HCT116 (cell line): Measurements from ENCODE around the gene CCDC30. TPM values are rescaled to one million over a fixed set of nuclear protein-coding genes. Genes with fewer than 3 reads are reported as not detected.

Experiments used
- ATAC-seq: fragments of 200-7000 bp; cut with Tn5 transposase; 2 replicates; pipeline ENCODE4 v1.9.1; 2020; ENCODE audit warnings: mild to moderate bottlenecking, moderate library complexity
- BruUV-seq: library from RNA; stranded (reverse); fragments of 400-500 nt; replicated peaks from 2 replicates; lab custom pipeline; 2021; lab: Mats Ljungman, UMichigan
- CTCF ChIA-PET: fragments of 300-600 bp; sonication (Branson Sonifier 250); formaldehyde crosslinking; loops from one replicate; lab custom pipeline; 2021; ENCODE audit warnings: antibody characterized with exemption; lab: Charles Lee
- POLR2A ChIA-PET: fragments of 300-600, 350-600 bp; sonication (Branson Sonifier 250); formaldehyde crosslinking; loops from one replicate; lab custom pipeline; 2021; ENCODE audit warnings: antibody characterized with exemption; lab: Charles Lee
- RAD21 ChIA-PET, 2 experiments: fragments of 300-600 bp; sonication (Branson Sonifier 250); formaldehyde crosslinking; loops; one replicate each; lab custom pipeline; 2023; ENCODE audit warnings: low total read pairs in 2 of 2; ENCODE audit not compliant: uncharacterized antibody in 2 of 2, unreplicated experiment in 2 of 2, low non-redundant PET in 1 of 2; lab: Charles Lee
- DNase-seq: peaks from one replicate; pipeline ENCODE4 v3.0.0-alpha.2; 2010; ENCODE audit warnings: low read depth, low spot score
- H2AFZ ChIP-seq: fragments of 200-600 bp; shearing (Covaris generic), sonication (generic); 2 replicates; pipeline ENCODE4 v1.6.1; 2017; ENCODE audit warnings: low read depth, mixed run types, mixed read lengths, antibody characterized with exemption, low read length; ENCODE audit not compliant: poor library complexity, severe bottlenecking
- H3K27ac ChIP-seq: 2 replicates; pipeline ENCODE4 v1.5.1; 2012; ENCODE audit warnings: low read depth, low read length
- H3K27me3 ChIP-seq: fragments of 200-600 bp; sonication (generic); 2 replicates; pipeline ENCODE4 v1.6.1; 2016; ENCODE audit warnings: mixed run types, low read length, mixed read lengths; ENCODE audit not compliant: insufficient read depth
- H3K36me3 ChIP-seq, 2 experiments: fragments of 200-500 bp in 1 of 2; fragments of 200-600 bp in 1 of 2; sonication (Bioruptor generic) in 1 of 2; sonication (generic) in 1 of 2; 2 replicates each; pipeline versions ENCODE4 v1.5.1 to v1.6.1; 2014 to 2016; ENCODE audit warnings: low read length in 2 of 2, inconsistent platforms in 1 of 2, mixed read lengths in 1 of 2, mixed run types in 1 of 2; ENCODE audit not compliant: insufficient read depth in 2 of 2, control insufficient read depth in 1 of 2
- H3K4me1 ChIP-seq, 2 experiments: fragments of 200-600 bp in 1 of 2; sonication (generic) in 1 of 2; 2 replicates each; pipeline versions ENCODE4 v1.5.1 to v1.6.1; 2012 to 2017; ENCODE audit warnings: low read length in 2 of 2, inconsistent platforms in 1 of 2, mild to moderate bottlenecking in 1 of 2, mixed read lengths in 1 of 2, mixed run types in 1 of 2, moderate library complexity in 1 of 2; ENCODE audit not compliant: insufficient read depth in 2 of 2, control insufficient read depth in 1 of 2
- H3K4me2 ChIP-seq: fragments of 200-600 bp; sonication (generic); 2 replicates; pipeline ENCODE4 v1.6.1; 2017; ENCODE audit warnings: mixed run types, low read length, mixed read lengths
- H3K4me3 ChIP-seq, 2 experiments: fragments of 200-600 bp in 1 of 2; sonication (generic) in 1 of 2; replicated peaks in 1 of 2; 2 replicates each; pipeline ENCODE4 v1.5.1; 2011 to 2016; ENCODE audit warnings: low read length in 2 of 2, control low read depth in 1 of 2, low read depth in 1 of 2, mild to moderate bottlenecking in 1 of 2, mixed read lengths in 1 of 2, mixed run types in 1 of 2
- H3K79me2 ChIP-seq: fragments of 200-600 bp; sonication (generic); 2 replicates; pipeline ENCODE4 v1.6.1; 2017; ENCODE audit warnings: mild to moderate bottlenecking, mixed run types, low read length, moderate library complexity, mixed read lengths; ENCODE audit not compliant: insufficient read depth
- H3K9ac ChIP-seq: fragments of 200-600 bp; sonication (generic); 2 replicates; pipeline ENCODE4 v1.6.1; 2016; ENCODE audit warnings: low read length, mixed read lengths
- H3K9me2 ChIP-seq: fragments of 200-600 bp; sonication (generic), shearing (Covaris generic); 2 replicates; pipeline ENCODE4 v1.6.1; 2017; ENCODE audit warnings: mixed run types, mild to moderate bottlenecking, moderate library complexity; ENCODE audit not compliant: insufficient read depth
- H3K9me3 ChIP-seq, 2 experiments: fragments of 200-500 bp in 1 of 2; fragments of 200-600 bp in 1 of 2; sonication (Bioruptor generic) in 1 of 2; sonication (generic) in 1 of 2; 2 replicates each; pipeline ENCODE4 v1.6.1; 2014 to 2017; ENCODE audit warnings: low read length in 2 of 2, mixed read lengths in 2 of 2, inconsistent platforms in 1 of 2, low read depth in 1 of 2, mild to moderate bottlenecking in 1 of 2, mixed run types in 1 of 2, moderate library complexity in 1 of 2; ENCODE audit not compliant: control insufficient read depth in 1 of 2, insufficient read depth in 1 of 2
- H4K20me1 ChIP-seq: fragments of 200-600 bp; sonication (generic), shearing (Covaris generic); 2 replicates; pipeline ENCODE4 v1.6.1; 2017; ENCODE audit warnings: mixed run types, mild to moderate bottlenecking, moderate library complexity; ENCODE audit not compliant: insufficient read depth
- CEBPB ChIP-seq: IDR thresholded peaks from 2 replicates; pipeline ENCODE4 v1.6.1; 2012; ENCODE audit warnings: low read depth
- EZH2 ChIP-seq: fragments of 200-600 bp; sonication (generic); IDR thresholded peaks from 2 replicates; pipeline ENCODE4 v1.6.1; 2017; ENCODE audit warnings: antibody characterized with exemption, mixed run types
- EZH2phosphoT487 ChIP-seq: fragments of 200-600 bp; IDR thresholded peaks from 2 replicates; pipeline ENCODE4 v1.6.1; 2018; ENCODE audit warnings: antibody characterized with exemption, borderline replicate concordance
- FOSL1 ChIP-seq: IDR thresholded peaks from 2 replicates; pipeline ENCODE4 v1.6.1; 2012; ENCODE audit warnings: low read depth
- JUND ChIP-seq: IDR thresholded peaks from 2 replicates; pipeline ENCODE4 v1.6.1; 2012
- MAX ChIP-seq: IDR thresholded peaks from 2 replicates; pipeline ENCODE4 v1.6.1; 2012
- POLR2A ChIP-seq: IDR thresholded peaks from 2 replicates; pipeline ENCODE4 v1.7.0; 2011; ENCODE audit warnings: borderline replicate concordance; ENCODE audit not compliant: insufficient read depth, insufficient read length; ENCODE audit errors: extremely low read depth
- RAD21 ChIP-seq: IDR thresholded peaks from 2 replicates; pipeline ENCODE4 v1.6.1; 2012; ENCODE audit warnings: low read depth, mild to moderate bottlenecking
- SP1 ChIP-seq: IDR thresholded peaks from 2 replicates; pipeline ENCODE4 v1.6.1; 2012; ENCODE audit warnings: low read depth
- YY1 ChIP-seq: IDR thresholded peaks from 2 replicates; pipeline ENCODE4 v1.6.1; 2011; ENCODE audit warnings: low read length, low read depth, moderate library complexity, mild to moderate bottlenecking; ENCODE audit not compliant: insufficient replicate concordance; ENCODE audit errors: extremely low read depth
- intact Hi-C: fragments of 100-400 bp; cut with micrococcal nuclease; formaldehyde crosslinking; loops from 2 replicates; pipeline ENCODE4 v1.10.0; 2022
- total RNA-seq: library from RNA; stranded (reverse); gene quantifications from one replicate; pipeline ENCODE4 v1.2.1, GENCODE V29; 2021; ENCODE audit not compliant: unreplicated experiment
- TF ChIP-seq, protein P1 (sequence below): IDR thresholded peaks from 2 replicates; pipeline ENCODE4 v1.6.1; 2011; ENCODE audit warnings: mild to moderate bottlenecking, low read length, moderate library complexity; ENCODE audit not compliant: insufficient replicate concordance; ENCODE audit errors: extremely low read depth
- TF ChIP-seq, protein P2 (sequence below), 3 experiments: fragments of 200-600 bp in 1 of 3; sonication (generic) in 1 of 3; IDR thresholded peaks in 2 of 3; conservative IDR thresholded peaks in 1 of 3; 2 replicates each; pipeline ENCODE4 v1.5.1; 2012 to 2017; ENCODE audit warnings: low read depth in 2 of 3, low read length in 2 of 3, antibody characterized with exemption in 1 of 3, borderline replicate concordance in 1 of 3, control low read depth in 1 of 3, mild to moderate bottlenecking in 1 of 3, mixed read lengths in 1 of 3, mixed run types in 1 of 3, moderate library complexity in 1 of 3; ENCODE audit not compliant: insufficient read depth in 1 of 3

The CCDC30 gene
- total RNA-seq, 1 experiment from 2014 or later = 2.0 TPM

GRCh38 chr1:42675467-42675866 lies 212.4 kb downstream of the CCDC30 start (continued):
- TF ChIP-seq, protein P1, sequence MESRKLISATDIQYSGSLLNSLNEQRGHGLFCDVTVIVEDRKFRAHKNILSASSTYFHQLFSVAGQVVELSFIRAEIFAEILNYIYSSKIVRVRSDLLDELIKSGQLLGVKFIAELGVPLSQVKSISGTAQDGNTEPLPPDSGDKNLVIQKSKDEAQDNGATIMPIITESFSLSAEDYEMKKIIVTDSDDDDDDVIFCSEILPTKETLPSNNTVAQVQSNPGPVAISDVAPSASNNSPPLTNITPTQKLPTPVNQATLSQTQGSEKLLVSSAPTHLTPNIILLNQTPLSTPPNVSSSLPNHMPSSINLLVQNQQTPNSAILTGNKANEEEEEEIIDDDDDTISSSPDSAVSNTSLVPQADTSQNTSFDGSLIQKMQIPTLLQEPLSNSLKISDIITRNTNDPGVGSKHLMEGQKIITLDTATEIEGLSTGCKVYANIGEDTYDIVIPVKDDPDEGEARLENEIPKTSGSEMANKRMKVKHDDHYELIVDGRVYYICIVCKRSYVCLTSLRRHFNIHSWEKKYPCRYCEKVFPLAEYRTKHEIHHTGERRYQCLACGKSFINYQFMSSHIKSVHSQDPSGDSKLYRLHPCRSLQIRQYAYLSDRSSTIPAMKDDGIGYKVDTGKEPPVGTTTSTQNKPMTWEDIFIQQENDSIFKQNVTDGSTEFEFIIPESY = no peak
- no peak for TF ChIP-seq POLR2A

GRCh38 chr1:42676534-42677087 lies 213.5 kb downstream of the CCDC30 start:
- no peak overlapping the region for H2AFZ ChIP-seq
- ATAC-seq (no peak), DNase-seq (no peak)
- no peak overlapping the region for H3K4me2 ChIP-seq
- POLR2A ChIA-PET = no interaction called here
- H3K36me3 ChIP-seq = peaks cover 15 to 35% of the 10 kb centered on the region in 2 experiments; a peak in 3 of 4 replicates
- H3K27ac ChIP-seq = no peak overlapping the region
- H3K4me3 ChIP-seq = no peak overlapping the region
- H3K4me1 ChIP-seq = peaks cover 3 to 12% of the 10 kb centered on the region in 2 experiments; a peak in 3 of 4 replicates
- no peaks in the 10 kb centered on the region for H4K20me1 ChIP-seq
- no TSS peak for BruUV-seq
- CTCF ChIA-PET = no interaction called here
- TF ChIP-seq EZH2phosphoT487 (no peak), FOSL1 (no peak), JUND (no peak), MAX (no peak), EZH2 (no peak), SP1 (no peak), CEBPB (no peak), RAD21 (no peak), YY1 (no peak)
- TF ChIP-seq, protein P1 = no peak
- TF ChIP-seq, protein P2, sequence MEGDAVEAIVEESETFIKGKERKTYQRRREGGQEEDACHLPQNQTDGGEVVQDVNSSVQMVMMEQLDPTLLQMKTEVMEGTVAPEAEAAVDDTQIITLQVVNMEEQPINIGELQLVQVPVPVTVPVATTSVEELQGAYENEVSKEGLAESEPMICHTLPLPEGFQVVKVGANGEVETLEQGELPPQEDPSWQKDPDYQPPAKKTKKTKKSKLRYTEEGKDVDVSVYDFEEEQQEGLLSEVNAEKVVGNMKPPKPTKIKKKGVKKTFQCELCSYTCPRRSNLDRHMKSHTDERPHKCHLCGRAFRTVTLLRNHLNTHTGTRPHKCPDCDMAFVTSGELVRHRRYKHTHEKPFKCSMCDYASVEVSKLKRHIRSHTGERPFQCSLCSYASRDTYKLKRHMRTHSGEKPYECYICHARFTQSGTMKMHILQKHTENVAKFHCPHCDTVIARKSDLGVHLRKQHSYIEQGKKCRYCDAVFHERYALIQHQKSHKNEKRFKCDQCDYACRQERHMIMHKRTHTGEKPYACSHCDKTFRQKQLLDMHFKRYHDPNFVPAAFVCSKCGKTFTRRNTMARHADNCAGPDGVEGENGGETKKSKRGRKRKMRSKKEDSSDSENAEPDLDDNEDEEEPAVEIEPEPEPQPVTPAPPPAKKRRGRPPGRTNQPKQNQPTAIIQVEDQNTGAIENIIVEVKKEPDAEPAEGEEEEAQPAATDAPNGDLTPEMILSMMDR (IDR thresholded peaks at IDR 0.05 in 2 of 3, conservative IDR thresholded peaks at IDR 0.05 in 1 of 3; ENCODE audit: borderline replicate concordance in 1 of 3, insufficient read depth in 1 of 3, low read depth in 2 of 3, low read length in 2 of 3) = no peak
- peaks cover 15% of the 10 kb centered on the region for H3K79me2 ChIP-seq
- no peak overlapping the region for H3K9ac ChIP-seq
- H3K9me3 ChIP-seq = no peaks in the 10 kb centered on the region
- RAD21 ChIA-PET = no interaction called here
- intact Hi-C loops = no loop called here
- H3K27me3 ChIP-seq = no peaks in the 10 kb centered on the region
- no peaks in the 10 kb centered on the region for H3K9me2 ChIP-seq
